GM18507 (cell line): ENCODE data around the gene IFNK.
"Not testable (repeated sequence)": the region's sequence is repeated elsewhere in the genome, so short reads cannot be mapped to it uniquely, and the experiment has no call there.

Experiments used
- DNase-seq: peaks from one replicate; pipeline ENCODE4 v3.0.0; 2011; ENCODE audit warnings: low read depth; ENCODE audit not compliant: insufficient read length; ENCODE audit errors: extremely low spot score
- FAIRE-seq: peaks from 2 replicates; lab custom pipeline; 2011; peaks lifted over from hg19 to GRCh38; lab: Jason Lieb, UNC

The IFNK gene, protein sequence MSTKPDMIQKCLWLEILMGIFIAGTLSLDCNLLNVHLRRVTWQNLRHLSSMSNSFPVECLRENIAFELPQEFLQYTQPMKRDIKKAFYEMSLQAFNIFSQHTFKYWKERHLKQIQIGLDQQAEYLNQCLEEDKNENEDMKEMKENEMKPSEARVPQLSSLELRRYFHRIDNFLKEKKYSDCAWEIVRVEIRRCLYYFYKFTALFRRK

GRCh38 chr9:27524236-27524635 lies at the start of gene IFNK:
TSS of gene IFNK (plus strand) at chr9:27524290. CDS start at chr9:27524337, 47 bp downstream.
- FAIRE-seq (no peak), DNase-seq (no peak)

DNA sequence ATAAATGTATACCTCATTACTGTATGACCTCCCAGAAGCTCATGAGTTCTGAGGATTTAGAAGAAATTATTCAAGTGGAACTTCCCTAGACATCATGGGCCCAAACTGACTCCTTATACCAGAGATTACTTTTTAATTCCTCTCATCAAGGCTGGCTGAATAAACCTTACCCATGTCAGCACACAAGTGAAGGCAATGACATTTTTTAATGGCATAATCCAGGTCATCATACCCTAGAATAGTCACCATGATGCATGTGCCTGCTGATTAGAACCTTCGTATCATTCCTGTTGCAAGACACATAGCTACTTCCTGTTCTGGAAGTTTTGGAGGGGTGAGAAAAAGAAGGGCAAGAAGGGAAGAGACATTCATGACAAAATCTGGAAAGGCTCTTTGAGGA lies 49.8 kb upstream of the IFNK start:
- no peak for DNase-seq
- peak; percentile 21 for FAIRE-seq

DNA sequence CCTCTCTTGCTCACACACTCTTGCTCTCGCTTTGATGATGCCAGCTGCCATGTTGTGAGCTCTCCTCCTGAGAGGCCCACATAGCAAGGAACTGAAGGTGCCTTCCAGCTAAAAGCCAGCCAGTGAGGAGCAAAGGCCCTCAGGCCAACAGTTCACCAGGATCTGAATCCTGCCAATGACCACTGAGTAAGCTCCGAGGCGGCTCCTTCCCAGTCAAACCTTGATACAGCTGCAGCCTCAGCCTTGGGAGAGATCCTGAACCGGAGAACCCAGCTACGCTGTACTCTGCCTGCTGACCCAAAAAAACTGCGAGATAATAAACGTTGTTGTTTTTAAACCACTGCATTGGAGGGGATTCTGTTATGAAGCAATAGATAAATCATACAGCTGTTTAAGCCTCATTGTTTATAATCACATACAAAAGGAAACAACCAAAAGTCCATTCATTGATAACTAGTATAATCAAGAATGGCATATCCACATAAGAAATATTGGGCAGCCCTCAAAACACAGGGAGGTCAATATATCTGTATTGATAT lies 49.0 kb upstream of the IFNK start:
- DNase-seq = no peak
- no peak for FAIRE-seq

DNA sequence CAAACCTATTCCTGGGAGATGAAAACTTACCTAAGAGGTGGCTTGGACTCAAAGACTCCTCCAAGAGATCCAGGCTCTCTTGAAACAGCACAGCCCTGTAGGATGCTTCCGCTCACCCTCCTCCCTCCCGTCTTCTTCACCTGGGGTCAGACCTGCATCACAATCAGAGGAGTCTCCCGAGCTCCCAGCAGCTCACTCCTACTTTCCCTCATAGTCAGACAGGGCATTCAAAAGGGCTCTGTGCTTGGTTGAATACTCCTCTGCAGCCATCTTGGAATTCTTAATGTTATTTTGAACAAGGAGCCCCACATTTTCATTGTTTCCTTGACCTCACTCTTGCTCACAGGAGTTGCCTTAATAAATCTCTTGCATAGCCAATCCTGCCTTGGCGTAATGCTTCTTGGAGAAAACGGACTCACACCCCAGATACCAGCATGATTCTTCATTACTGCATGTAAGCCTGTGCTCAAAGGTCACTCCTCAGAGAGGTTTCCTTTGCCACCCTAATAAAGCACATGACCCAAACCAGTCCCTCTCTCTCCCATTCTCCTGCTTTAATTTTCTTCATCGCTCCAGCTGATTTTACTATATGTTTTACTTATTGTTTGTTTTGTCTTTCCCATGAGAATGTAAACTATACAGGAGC lies 47.1 kb upstream of the IFNK start:
- FAIRE-seq (no peak), DNase-seq (no peak)

- FAIRE-seq (no peak), DNase-seq (no peak)
Measured at GRCh38 chr9:27478322-27478721, 45.8 kb upstream of the IFNK start.

- FAIRE-seq = no peak
- DNase-seq = no peak
Measured at GRCh38 chr9:27482709-27483108, 41.4 kb upstream of the IFNK start.

DNA sequence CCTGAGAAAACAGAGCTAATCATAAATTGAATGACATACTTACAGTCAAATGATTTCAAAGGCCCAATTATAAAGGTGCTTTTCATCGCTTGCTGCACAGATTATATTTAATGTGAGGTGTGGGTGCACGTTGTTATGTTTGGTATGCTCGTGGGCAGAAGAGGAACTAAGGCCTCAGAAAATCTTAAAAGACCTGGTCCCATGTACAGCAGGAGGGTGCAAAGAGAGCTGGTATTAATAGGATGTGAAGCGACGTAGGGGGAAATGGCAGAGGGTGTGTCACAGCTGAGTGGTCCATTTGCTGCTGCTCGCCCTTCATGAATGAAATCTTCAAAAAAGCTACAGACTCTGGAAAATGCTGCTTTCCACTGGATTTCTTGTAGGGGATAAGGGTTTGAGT lies 40.5 kb upstream of the IFNK start:
- FAIRE-seq (no peak), DNase-seq (no peak)

GRCh38 chr9:27485158-27485557 lies 38.9 kb upstream of the IFNK start:
- FAIRE-seq = peak; percentile 94

GRCh38 chr9:27487128-27487640 lies 36.9 kb upstream of the IFNK start:
- FAIRE-seq (no peak), DNase-seq (no peak)

More at GRCh38 chr9:27485158-27485557, 38.9 kb upstream of the IFNK start:
- DNase-seq = peak; percentile 15

DNA sequence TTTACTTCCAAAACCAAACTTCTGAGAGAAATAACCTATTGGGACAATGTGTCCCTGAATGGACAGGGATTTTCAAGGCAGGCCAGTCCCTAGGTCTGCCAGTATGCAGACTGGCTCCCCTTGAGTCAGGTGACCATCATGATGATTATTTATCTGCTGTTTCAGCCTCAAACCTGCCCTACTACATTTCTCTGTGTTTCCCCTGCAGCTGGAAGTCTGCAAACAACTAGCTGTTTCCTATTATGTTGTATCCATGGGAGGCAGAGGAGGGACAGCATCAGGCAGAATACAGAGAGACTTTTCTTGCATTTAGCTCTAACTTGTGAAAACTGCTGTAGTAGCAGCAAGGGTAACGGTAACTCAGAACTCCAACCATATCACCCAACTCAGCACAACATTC lies 36.2 kb upstream of the IFNK start:
- no peak for FAIRE-seq
- DNase-seq = no peak

GRCh38 chr9:27489087-27489876 lies 34.8 kb upstream of the IFNK start:
- FAIRE-seq = peak; percentile 94
- peak; percentile 22 for DNase-seq

DNA sequence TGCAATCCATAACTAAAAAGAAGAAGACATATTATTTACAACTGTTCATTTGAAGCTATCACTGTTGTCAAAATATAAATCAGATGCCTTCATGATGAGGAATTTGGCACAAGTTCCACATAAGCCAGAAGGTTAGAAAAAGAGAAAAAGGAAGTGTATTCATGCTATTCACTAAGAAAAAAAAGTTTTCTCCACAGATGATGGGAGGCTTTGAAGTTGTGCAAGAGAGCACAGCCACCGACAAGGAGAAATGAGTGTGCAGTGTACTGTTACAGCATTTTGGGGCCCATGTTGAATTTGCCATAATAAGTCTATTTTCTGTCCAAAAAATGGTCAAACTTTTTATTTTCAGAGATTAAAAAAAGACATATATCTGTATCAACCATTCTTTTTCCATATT lies 32.9 kb upstream of the IFNK start:
- no peak for DNase-seq
- no peak for FAIRE-seq

GRCh38 chr9:27495480-27496134 lies 28.5 kb upstream of the IFNK start:
- no peak for DNase-seq
- FAIRE-seq = peak; percentile 5

DNA sequence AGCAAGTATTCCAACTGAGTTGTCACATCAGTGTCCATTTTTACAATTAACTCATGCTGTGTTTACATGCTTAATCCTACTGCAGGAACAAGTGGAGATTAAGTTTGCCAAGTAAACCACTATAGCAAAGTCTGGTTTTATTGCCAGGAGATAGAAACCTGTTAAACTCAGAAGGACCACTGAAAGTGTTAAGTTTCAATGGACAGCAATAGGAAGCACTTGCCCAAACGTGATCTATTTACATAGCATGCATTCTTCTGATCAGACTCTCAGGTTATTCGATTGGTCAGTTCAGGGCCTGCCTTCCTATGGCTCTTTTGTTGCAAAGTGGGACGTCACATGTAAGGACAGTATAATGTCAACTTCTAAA lies 28.0 kb upstream of the IFNK start:
- DNase-seq (no peak), FAIRE-seq (no peak)

DNA sequence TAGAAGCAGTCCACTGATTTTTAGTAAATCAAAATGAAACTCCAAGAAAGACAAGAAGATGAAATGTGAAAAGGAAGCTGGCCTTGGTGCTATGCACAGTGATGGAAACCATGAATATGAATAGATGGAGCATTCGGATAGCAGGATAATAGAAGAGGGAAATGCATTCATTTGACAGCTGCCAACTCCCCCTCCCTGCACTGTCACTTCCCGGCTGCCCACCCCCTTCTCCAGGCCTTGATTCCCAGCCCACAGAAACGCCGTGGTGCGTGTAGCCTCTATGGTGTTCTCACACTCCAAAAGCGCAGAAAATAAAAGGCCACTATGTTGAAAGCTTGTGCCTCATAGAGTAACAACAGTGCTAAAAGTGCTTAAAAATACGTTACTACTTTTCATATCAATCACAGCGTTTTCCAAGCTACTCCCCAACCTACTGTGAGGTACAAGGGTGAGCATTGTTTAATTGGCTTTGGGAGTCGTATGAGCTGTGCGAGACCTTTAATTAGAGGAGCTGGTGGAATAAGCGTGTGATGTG lies 26.1 kb upstream of the IFNK start:
- FAIRE-seq (no peak), DNase-seq (no peak)

- DNase-seq (no peak), FAIRE-seq (peak; percentile 75)
Measured at GRCh38 chr9:27499451-27499850, 24.6 kb upstream of the IFNK start.

GRCh38 chr9:27500902-27501301 lies 23.2 kb upstream of the IFNK start:
- not testable (repeated sequence) for FAIRE-seq

DNA sequence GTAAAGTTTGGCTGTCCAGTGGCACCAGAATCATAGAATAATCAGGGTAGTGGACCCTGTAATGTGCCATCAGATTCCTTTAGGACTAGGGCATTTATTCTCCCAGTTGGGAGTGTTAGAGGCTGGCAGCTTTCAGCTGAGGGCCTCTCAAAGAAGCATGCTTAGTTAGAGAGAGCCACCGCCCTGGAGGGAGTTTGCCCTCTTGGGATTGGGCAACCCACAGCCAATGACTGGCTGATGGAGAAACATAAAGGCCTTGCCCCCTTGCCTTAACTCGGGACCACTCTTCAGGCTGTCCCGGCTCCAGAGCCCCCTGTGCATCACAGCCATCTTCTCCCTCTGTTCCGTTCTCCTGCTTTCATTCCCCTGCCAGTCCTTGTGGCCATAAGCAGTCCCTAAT lies 20.5 kb upstream of the IFNK start:
- DNase-seq (no peak), FAIRE-seq (no peak)

More at GRCh38 chr9:27500902-27501301, 23.2 kb upstream of the IFNK start:
- DNase-seq = not testable (repeated sequence)

DNA sequence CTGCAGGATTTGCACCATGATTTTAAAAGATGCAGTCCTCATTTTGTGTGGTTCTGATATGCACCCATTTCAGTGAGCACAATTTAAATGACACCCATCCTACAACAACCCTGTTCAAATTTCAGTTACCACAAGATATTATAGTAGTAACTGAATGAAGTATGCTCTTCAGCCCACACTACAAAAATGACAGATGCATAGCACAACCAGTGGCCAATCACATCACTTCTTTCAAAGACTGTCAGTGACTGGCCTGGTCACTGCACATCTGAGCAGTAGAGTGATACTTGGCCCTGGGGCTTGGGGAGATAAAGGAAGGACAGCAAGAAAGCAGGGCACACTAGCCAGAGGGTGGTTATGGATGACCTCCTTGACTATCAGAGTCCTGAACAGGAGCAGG lies 19.8 kb upstream of the IFNK start:
- no peak for DNase-seq
- FAIRE-seq = no peak
